Neural cell (in vitro differentiated cells): ENCODE results near the gene SLC16A1. TPM values are rescaled to one million over a fixed set of nuclear protein-coding genes. Genes with fewer than 3 reads are reported as not detected.

Experiments used
- H2AFZ ChIP-seq: fragments of 200-600, 300-800 bp; sonication (generic), shearing (Covaris generic); 2 replicates; pipeline ENCODE4 v1.6.0; 2014; ENCODE audit warnings: low read depth, mild to moderate bottlenecking, antibody characterized with exemption, low read length, moderate library complexity
- H3F3A ChIP-seq: fragments of 200-600 bp; shearing (Covaris generic); 2 replicates; pipeline ENCODE4 v1.6.1; 2016; ENCODE audit warnings: mild to moderate bottlenecking, moderate library complexity, mixed read lengths, antibody characterized with exemption, low read length; ENCODE audit not compliant: insufficient read depth, poor library complexity, severe bottlenecking
- H3K27ac ChIP-seq: fragments of 200-600, 300-800 bp; sonication (generic), shearing (Covaris generic); 2 replicates; pipeline ENCODE4 v1.5.1; 2014; ENCODE audit warnings: mild to moderate bottlenecking, low read length, moderate library complexity
- H3K27me3 ChIP-seq: fragments of 300-800, 200-600 bp; sonication (generic), shearing (Covaris generic); 2 replicates; pipeline ENCODE4 v1.6.0; 2014; ENCODE audit warnings: mild to moderate bottlenecking, low read depth, low read length, moderate library complexity; ENCODE audit not compliant: insufficient read depth
- H3K36me3 ChIP-seq: fragments of 300-800, 200-600 bp; sonication (generic), shearing (Covaris generic); 2 replicates; pipeline ENCODE4 v1.5.1; 2014; ENCODE audit warnings: mild to moderate bottlenecking, antibody characterized with exemption, low read length, moderate library complexity; ENCODE audit not compliant: insufficient read depth
- H3K4me2 ChIP-seq: fragments of 300-800, 200-600 bp; sonication (generic), shearing (Covaris generic); 2 replicates; pipeline ENCODE4 v1.6.0; 2014; ENCODE audit warnings: mild to moderate bottlenecking, low read length
- H3K4me3 ChIP-seq: fragments of 300-800, 200-600 bp; sonication (generic), shearing (Covaris generic); 2 replicates; pipeline ENCODE4 v1.5.1; 2014; ENCODE audit warnings: mild to moderate bottlenecking, low read length, moderate library complexity
- H3K79me2 ChIP-seq: fragments of 200-600 bp; shearing (Covaris generic); replicated peaks from 2 replicates; pipeline ENCODE4 v1.6.0; 2014; ENCODE audit warnings: mild to moderate bottlenecking, low read length, moderate library complexity; ENCODE audit not compliant: insufficient read depth
- H3K9ac ChIP-seq: fragments of 300-800, 200-600 bp; sonication (generic), shearing (Covaris generic); 2 replicates; pipeline ENCODE4 v1.6.1; 2016; ENCODE audit warnings: mild to moderate bottlenecking, low read length, mixed read lengths
- H3K9me2 ChIP-seq: fragments of 200-600 bp; shearing (Covaris generic); 2 replicates; pipeline ENCODE4 v1.6.1; 2016; ENCODE audit warnings: mild to moderate bottlenecking, low read length, mixed read lengths; ENCODE audit not compliant: insufficient read depth
- H3K9me3 ChIP-seq: fragments of 200-600, 300-800 bp; sonication (generic), shearing (Covaris generic); 2 replicates; pipeline ENCODE4 v1.6.1; 2016; ENCODE audit warnings: mild to moderate bottlenecking, mixed run types, low read length, moderate library complexity, mixed read lengths
- H4K20me1 ChIP-seq: fragments of 200-600 bp; shearing (Covaris generic); 2 replicates; pipeline ENCODE4 v1.6.1; 2016; ENCODE audit warnings: mild to moderate bottlenecking, mixed run types; ENCODE audit not compliant: insufficient read depth
- EP300 ChIP-seq: fragments of 450-650 bp; conservative IDR thresholded peaks from 2 replicates; pipeline ENCODE4 v1.6.1; 2014; ENCODE audit warnings: antibody characterized with exemption, mild to moderate bottlenecking, moderate library complexity; ENCODE audit not compliant: poor library complexity, severe bottlenecking
- EZH2 ChIP-seq: fragments of 200-600, 300-800 bp; shearing (Covaris generic), sonication (generic); IDR thresholded peaks from 2 replicates; pipeline ENCODE4 v1.6.1; 2014; ENCODE audit warnings: antibody characterized with exemption, low read length, borderline replicate concordance, mild to moderate bottlenecking; ENCODE audit not compliant: insufficient read depth, poor library complexity, severe bottlenecking
- MXI1 ChIP-seq: fragments of 450-650 bp; conservative IDR thresholded peaks from 2 replicates; pipeline ENCODE4 v1.6.1; 2014; ENCODE audit warnings: antibody characterized with exemption, mild to moderate bottlenecking; ENCODE audit not compliant: poor library complexity, severe bottlenecking
- POLR2AphosphoS5 ChIP-seq: IDR thresholded peaks from 2 replicates; pipeline ENCODE4 v1.6.1; 2012
- RAD21 ChIP-seq: fragments of 450-650 bp; conservative IDR thresholded peaks from 2 replicates; pipeline ENCODE4 v1.6.1; 2014; ENCODE audit warnings: antibody characterized with exemption, mild to moderate bottlenecking, moderate library complexity
- REST ChIP-seq: IDR thresholded peaks from 2 replicates; pipeline ENCODE4 v1.6.1; 2012; ENCODE audit warnings: borderline replicate concordance
- SMC3 ChIP-seq: fragments of 450-650 bp; conservative IDR thresholded peaks from 2 replicates; pipeline ENCODE4 v1.6.1; 2014; ENCODE audit warnings: antibody characterized with exemption, mild to moderate bottlenecking, moderate library complexity; ENCODE audit not compliant: poor library complexity
- TAF1 ChIP-seq: IDR thresholded peaks from 2 replicates; pipeline ENCODE4 v1.6.1; 2012; ENCODE audit warnings: low read depth
- polyA plus RNA-seq: library from polyadenylated mRNA; depleted of rRNA; stranded (reverse); fragments of >200 nt; gene quantifications from 2 replicates; pipeline ENCODE4 v1.2.3, GENCODE V29; 2014
- TF ChIP-seq, protein P1 (sequence below): fragments of 450-650 bp; IDR thresholded peaks from 2 replicates; pipeline ENCODE4 v1.5.1; 2014; ENCODE audit warnings: antibody characterized with exemption, mild to moderate bottlenecking, moderate library complexity; ENCODE audit not compliant: poor library complexity, severe bottlenecking

The SLC16A1 gene
- polyA plus RNA-seq, 1 donor from 2014 or later, result 18.6 TPM

- Histone ChIP-seq H2AFZ (no peak overlapping the region), H3F3A (no peaks in the 10 kb centered on the region), H4K20me1 (no peaks in the 10 kb centered on the region), H3K4me2 (no peak overlapping the region), H3K27ac (no peak overlapping the region), H3K27me3 (no peaks in the 10 kb centered on the region), H3K9me3 (no peaks in the 10 kb centered on the region), H3K36me3 (no peaks in the 10 kb centered on the region), H3K9me2 (no peaks in the 10 kb centered on the region), H3K9ac (no peak overlapping the region), H3K79me2 (no peaks in the 10 kb centered on the region), H3K4me3 (no peak overlapping the region)
- TF ChIP-seq RAD21, result no peak
- TF ChIP-seq SMC3, result no peak
- TF ChIP-seq POLR2AphosphoS5, result no peak
- TF ChIP-seq REST, result no peak
- TF ChIP-seq EP300, result no peak
- no peak for TF ChIP-seq EZH2
- TF ChIP-seq, protein P1, sequence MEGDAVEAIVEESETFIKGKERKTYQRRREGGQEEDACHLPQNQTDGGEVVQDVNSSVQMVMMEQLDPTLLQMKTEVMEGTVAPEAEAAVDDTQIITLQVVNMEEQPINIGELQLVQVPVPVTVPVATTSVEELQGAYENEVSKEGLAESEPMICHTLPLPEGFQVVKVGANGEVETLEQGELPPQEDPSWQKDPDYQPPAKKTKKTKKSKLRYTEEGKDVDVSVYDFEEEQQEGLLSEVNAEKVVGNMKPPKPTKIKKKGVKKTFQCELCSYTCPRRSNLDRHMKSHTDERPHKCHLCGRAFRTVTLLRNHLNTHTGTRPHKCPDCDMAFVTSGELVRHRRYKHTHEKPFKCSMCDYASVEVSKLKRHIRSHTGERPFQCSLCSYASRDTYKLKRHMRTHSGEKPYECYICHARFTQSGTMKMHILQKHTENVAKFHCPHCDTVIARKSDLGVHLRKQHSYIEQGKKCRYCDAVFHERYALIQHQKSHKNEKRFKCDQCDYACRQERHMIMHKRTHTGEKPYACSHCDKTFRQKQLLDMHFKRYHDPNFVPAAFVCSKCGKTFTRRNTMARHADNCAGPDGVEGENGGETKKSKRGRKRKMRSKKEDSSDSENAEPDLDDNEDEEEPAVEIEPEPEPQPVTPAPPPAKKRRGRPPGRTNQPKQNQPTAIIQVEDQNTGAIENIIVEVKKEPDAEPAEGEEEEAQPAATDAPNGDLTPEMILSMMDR, result no peak
- TF ChIP-seq MXI1, result no peak
- TF ChIP-seq TAF1, result no peak
Observed at GRCh38 chr1:112901387-112901786, 54.6 kb downstream of the SLC16A1 start.

DNA sequence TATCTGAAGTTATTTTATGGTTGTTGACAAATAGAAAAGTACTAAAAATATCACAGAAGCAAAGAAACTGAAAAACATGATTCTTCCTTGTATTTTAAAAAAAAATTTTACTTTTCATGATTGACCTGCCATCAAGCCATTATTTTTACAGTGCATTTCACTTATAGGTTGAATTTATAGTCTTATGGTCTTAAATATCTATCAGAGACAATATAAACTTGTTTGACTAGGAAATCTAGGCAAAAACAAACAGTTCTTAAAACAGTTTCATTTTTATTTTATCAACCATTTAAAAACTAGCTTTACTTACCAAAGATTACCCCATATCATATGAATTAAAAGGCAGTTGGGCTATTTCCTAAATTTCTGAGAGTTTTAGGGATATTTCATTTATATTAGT is 59.2 kb downstream of the SLC16A1 start:
- Histone ChIP-seq H3K4me3 (no peak overlapping the region), H3K36me3 (no peaks in the 10 kb centered on the region), H4K20me1 (no peaks in the 10 kb centered on the region), H2AFZ (no peak overlapping the region), H3K27ac (no peak overlapping the region), H3K9me3 (no peaks in the 10 kb centered on the region), H3K27me3 (no peaks in the 10 kb centered on the region), H3K79me2 (no peaks in the 10 kb centered on the region), H3K9ac (no peak overlapping the region), H3K9me2 (no peaks in the 10 kb centered on the region), H3K4me2 (no peak overlapping the region), H3F3A (no peaks in the 10 kb centered on the region)
- TF ChIP-seq MXI1 (no peak), RAD21 (no peak), REST (no peak), EP300 (no peak), SMC3 (no peak), EZH2 (no peak), POLR2AphosphoS5 (no peak), TAF1 (no peak)
- TF ChIP-seq, protein P1, result no peak
